AG04450 (cell line): Measurements from ENCODE around the gene GREM2. TPM values are rescaled to one million over a fixed set of nuclear protein-coding genes. Genes with fewer than 3 reads are reported as not detected.

ENCODE experiments used
- CTCF ChIA-PET: fragments of 300-600, 350-600 bp; formaldehyde crosslinking; extraction: SDS; loops from one replicate; lab custom pipeline; 2022; ENCODE audit warnings: antibody characterized with exemption, inconsistent platforms; lab: Charles Lee
- POLR2A ChIA-PET: fragments of 350-600 bp; formaldehyde crosslinking; extraction: SDS; loops from one replicate; lab custom pipeline; 2021; ENCODE audit warnings: antibody characterized with exemption, inconsistent platforms; lab: Yijun Ruan, JAX
- DNase-seq: peaks from one replicate; pipeline ENCODE4 v3.0.0-alpha.2; 2011; ENCODE audit warnings: low read depth, low spot score
- H3K27ac ChIP-seq: one replicate; pipeline ENCODE4 v1.5.1; 2012; ENCODE audit warnings: low read depth, low read length, control low read depth
- H3K27me3 ChIP-seq: one replicate; pipeline ENCODE4 v1.6.0; 2012; ENCODE audit warnings: low read length; ENCODE audit not compliant: control insufficient read depth, insufficient read depth
- H3K4me3 ChIP-seq: 2 replicates; pipeline ENCODE4 v1.5.1; 2011; ENCODE audit warnings: mild to moderate bottlenecking, low read depth, low read length, control low read depth
- H3K9me3 ChIP-seq: 2 replicates; pipeline ENCODE4 v1.5.1; 2012; ENCODE audit warnings: low read length; ENCODE audit not compliant: control insufficient read depth, insufficient read depth
- CTCF ChIP-seq: IDR thresholded peaks from 2 replicates; pipeline ENCODE4 v1.5.1; 2011; ENCODE audit warnings: low read depth, low read length, control low read depth, inconsistent platforms
- polyA plus RNA-seq: library from polyadenylated mRNA; depleted of rRNA; stranded (reverse); fragments of >200 nt; gene quantifications from 2 replicates; pipeline ENCODE4 v1.2.3, GENCODE V29; 2011

GREM2 gene
- polyA plus RNA-seq, 1 experiment = 2.3 TPM

DNA sequence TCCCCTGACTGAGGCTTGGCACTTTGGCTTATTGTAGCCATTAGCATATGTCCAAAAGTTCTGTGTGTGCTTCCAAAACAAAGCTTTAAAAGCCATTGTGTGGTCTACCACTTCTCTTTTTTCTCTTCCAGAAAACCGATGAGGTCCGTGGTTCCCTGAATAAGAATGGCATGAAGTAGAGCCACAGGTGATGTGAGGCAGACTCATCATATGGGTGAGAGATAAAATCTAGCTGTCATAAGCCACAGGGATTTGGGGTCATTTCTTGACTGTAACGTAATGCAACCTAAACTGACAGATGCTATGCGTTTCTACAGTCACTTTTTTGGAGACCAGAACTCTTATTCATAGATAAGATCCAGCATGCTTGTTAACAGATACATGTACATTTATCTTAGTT lies 7.0 kb upstream of the GREM2 start:
- ChIA-PET CTCF (no interaction called here), POLR2A (no interaction called here)
- no peak for DNase-seq
- Histone ChIP-seq H3K27ac (no peak overlapping the region), H3K4me3 (no peak overlapping the region), H3K27me3 (no peaks in the 10 kb centered on the region), H3K9me3 (no peaks in the 10 kb centered on the region)
- no peak for TF ChIP-seq CTCF

- Histone ChIP-seq H3K4me3 (no peak overlapping the region), H3K9me3 (no peaks in the 10 kb centered on the region), H3K27ac (no peak overlapping the region), H3K27me3 (no peaks in the 10 kb centered on the region)
- TF ChIP-seq CTCF = no peak
- no peak for DNase-seq
- ChIA-PET CTCF (interaction anchor here (1.0 to 1.1 kb wide), 2 partner anchors 13 to 427 kb away, joined by 3 to 4 read pairs; no protein-coding TSS in a partner anchor), POLR2A (no interaction called here)
Observed at GRCh38 chr1:240616018-240616417, 4.1 kb upstream of the GREM2 start.

DNA sequence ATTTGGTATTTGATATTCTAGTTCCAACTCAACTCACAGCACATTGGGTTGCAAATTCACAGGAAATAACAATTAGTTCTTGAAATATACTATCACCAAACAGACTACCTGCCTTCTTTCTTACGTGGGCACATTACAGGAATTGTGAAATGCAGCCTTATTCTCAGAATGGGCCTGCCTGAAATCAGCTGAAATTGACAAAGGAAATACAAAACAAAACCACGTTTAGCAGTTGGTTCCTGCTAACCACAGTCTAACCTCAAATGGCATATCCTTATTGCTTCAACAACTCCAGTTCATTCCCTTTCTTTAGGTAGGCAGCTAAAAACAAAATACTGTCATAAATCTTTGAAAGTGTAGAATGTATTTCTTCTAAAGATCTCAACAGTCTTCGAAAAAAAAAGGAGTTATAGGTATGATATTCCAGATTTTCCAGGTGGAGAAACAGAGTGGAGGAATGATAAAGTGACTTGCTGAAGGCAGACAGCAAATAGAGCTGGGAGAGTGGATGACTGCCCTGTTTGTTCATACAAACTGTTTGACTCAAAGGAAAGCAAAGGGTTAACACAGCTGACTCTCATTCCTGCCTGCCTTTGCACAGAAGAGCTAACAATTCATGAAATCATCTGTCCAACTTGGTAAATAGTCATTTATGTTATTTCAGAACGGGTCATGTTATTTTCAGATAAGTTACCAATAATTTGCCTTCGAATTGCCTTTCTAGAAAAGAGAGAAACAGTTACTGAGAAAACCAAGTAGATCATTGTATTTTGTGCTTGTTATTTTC lies 1.6 kb upstream of the GREM2 start:
- no peaks in the 10 kb centered on the region for H3K27me3 ChIP-seq
- no peaks in the 10 kb centered on the region for H3K9me3 ChIP-seq
- ChIA-PET POLR2A (no interaction called here), CTCF (interaction anchor here (0.8 to 2.4 kb wide), 5 partner anchors 11 to 464 kb away, joined by 3 to 11 read pairs (median 5); no protein-coding TSS in a partner anchor)
- H3K4me3 ChIP-seq = no peak overlapping the region
- no peak for DNase-seq
- no peak overlapping the region for H3K27ac ChIP-seq
- TF ChIP-seq CTCF = no peak

DNA sequence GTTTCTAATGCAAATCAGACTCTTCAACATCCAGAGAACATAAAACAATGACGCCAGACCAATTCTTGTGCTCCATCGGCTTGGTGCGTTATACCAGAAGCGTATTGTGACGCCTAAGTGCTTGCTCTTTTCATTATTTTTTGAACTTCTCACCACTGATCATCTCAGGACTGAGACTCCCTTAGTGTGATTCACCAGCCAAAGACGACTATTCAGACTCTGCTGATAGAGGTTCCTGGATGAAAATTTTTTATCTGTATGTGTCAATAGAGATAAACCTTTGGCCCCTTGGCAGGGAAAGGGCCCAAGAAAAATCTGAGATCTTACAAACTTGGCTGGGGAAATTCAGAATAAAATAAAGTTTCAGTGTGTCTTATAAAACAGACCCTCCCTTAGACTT lies 856 bp upstream of the GREM2 start:
- DNase-seq = no peak
- ChIA-PET POLR2A (interaction anchor here (1.5 kb wide), 1 partner anchor 79 kb away, joined by 12 read pairs; no protein-coding TSS in a partner anchor), CTCF (interaction anchor here (0.6 to 2.4 kb wide), 7 partner anchors 11 to 463 kb away, joined by 4 to 11 read pairs (median 5); no protein-coding TSS in a partner anchor)
- H3K9me3 ChIP-seq = no peaks in the 10 kb centered on the region
- H3K27ac ChIP-seq = no peak overlapping the region
- no peak overlapping the region for H3K4me3 ChIP-seq
- no peak for TF ChIP-seq CTCF
- H3K27me3 ChIP-seq = no peaks in the 10 kb centered on the region

DNA sequence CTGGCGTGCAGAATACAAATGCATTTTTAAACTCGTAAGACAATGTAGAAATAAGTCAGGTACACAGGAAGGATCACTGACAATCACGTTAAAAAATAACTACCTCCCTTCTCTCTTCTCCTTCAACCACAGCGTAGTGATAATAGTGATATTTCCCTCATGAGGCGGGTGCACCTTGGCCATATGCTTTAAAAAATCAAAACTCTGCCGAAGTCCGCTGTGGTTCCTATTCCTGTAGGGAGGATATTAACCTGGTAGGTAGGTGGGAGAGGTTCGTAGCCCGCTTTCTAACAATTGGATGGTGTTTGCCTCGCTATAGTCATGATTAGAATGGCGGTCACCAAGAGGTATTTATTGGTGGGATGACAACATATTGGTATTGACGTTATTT lies 732 bp downstream of the GREM2 start:
- DNase-seq = no peak
- Histone ChIP-seq H3K27me3 (no peaks in the 10 kb centered on the region), H3K9me3 (no peaks in the 10 kb centered on the region), H3K27ac (no peak overlapping the region), H3K4me3 (peak overlapping the region; percentile 78)
- CTCF ChIA-PET = interaction anchor here (2.1 kb wide), 1 partner anchor 422 kb away, joined by 10 read pairs; no protein-coding TSS in a partner anchor
- POLR2A ChIA-PET = interaction anchor here (1.3 kb wide), 1 partner anchor 420 kb away, joined by 5 read pairs; no protein-coding TSS in a partner anchor
- no peak for TF ChIP-seq CTCF
